Measurements from ENCODE around the gene ANKRD9. TPM values are rescaled to one million over a fixed set of nuclear protein-coding genes. Genes with fewer than 3 reads are reported as not detected.

The ANKRD9 gene
- polyA plus RNA-seq, 5 donors: 3.6 to 9.5 (median 3.8) TPM

DNA sequence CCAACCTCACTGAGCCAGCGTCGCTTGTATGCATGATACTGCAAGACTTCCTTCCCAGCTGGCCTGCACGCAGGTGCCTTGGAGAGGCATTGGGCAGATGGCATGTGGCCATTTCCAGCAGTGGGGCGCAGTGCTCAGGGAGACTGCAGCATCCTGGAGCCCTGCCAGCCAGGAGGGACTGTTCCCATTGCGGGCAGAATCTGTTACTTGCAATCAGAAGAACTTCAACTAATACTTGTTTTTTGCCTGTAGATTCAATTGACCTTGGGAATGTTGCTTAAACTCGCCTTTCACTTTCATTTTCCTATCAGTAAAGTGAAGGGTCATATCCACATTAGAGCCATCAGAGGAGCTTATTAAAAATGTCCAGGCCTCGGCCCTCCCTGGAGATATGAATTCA lies 29.8 kb downstream of the ANKRD9 start:
- no peak for DNase-seq

DNA sequence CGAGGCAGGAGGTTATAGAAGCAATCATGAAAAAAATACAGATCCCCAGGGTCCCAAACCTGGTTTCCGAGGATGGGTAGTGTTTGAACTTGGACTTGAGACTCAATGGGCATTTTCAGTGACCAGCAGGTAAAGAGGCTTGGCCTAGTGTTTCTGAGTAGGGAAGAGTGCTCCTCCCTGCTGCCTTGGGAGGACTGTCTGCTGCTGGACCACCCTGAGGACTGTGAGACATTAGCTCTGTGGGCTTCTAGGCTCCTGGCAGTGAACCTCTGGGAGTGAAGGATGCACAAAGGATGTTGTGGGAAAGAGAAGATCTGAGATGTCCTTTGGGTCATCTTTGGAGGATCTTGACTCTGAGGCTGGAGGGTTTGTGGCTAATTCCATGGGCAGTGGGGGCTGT lies 30.5 kb downstream of the ANKRD9 start:
- no peak for DNase-seq

DNA sequence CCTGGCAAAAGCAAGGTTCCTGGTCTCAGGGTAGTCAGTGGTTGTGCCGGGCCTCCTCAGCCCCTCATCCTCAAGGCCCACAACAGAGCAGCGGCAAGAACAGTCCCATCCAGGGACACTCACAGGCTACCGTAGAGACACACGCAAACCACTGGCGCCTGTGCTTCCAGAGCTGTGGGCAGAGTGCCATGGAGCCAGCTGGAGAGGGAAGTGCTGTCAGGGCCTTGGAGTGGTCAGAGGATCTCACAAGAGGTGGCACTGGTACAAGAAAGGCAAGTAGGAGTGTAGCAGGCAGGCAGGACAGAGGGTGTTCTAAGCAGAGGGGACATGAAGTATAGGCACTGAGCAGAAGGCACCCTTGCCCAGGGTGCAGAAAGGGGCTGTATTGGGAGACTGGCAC lies 34.6 kb downstream of the ANKRD9 start:
- DNase-seq: peak; percentile 75

DNA sequence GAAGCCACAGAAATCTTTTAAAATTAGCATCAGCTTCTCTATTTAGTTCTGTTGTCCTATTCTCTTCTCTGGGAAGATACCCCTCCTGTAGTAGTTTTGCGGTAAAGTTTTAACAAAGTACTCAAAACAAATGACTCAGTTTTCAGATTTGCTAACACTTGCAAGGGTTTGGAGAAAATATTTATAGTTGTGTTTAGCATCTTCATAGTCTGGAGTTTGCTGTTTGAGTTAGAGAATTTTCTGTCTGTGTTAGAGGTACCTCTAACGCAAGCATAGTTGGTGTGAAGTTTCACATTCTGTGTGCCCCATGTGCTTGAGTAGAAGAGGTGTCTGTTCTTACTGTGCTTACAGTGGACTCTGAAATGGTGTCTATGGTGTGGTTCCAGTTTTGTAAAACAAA lies 36.0 kb downstream of the ANKRD9 start:
- DNase-seq: no peak

DNA sequence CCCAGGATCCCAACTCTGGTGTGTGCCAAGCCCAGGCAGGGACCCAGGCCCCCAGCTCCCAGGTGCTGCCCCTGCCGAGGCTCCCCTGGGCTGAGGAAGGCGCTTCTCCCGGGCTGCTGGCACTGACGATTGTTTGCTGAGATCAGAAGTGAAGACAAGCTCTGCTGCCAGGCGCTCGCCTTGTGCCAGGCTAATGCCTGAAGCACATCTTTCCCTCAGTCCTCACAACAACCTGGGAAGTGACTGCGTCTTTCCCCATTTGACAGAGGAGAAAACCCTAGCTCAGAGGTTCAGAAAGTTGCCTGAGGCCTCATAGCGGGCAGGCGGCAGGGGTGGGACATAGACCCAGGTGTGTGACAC lies 36.8 kb downstream of the ANKRD9 start:
- DNase-seq: no peak

DNA sequence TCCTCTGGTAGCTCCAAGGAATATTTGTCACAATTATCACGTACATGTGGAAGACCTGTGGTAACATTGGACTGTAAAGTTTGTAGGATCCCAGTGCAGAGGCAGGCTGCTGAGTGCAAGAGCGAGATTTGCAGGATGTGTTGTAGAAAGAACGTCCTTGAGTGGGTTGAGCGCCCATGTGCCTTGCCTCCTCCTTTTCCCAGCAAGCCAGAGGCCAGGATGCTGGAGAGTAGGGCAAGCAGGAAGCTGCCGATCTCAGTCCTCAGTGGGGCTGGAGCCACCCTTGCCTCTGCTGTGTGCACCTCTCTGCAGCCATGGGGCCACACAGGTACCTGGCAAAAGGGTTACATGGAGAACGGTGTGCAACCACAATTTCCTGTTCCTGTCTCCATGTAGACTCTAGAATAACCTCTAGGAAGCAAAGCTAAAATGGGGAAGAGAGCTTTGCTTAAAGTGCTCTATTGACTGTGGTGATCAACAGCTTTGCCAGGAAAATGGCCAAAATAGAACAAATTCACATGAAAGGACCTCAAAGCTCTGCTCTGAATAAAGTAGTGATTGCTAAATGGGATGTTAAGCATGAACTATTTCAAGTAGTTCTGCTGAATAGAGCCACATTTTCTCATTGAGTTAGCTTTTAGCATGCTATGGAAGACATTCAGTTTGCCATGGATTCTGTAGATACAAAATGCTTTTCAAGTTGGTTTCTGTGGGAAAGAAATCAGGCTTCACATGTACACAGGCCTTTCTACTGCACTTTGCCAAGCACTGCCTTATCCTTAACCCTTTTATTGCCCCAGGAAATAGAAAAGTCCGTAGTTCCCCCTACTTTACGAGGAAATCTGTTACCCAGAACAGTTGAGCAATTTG lies 37.4 kb downstream of the ANKRD9 start:
- DNase-seq: no peak

DNA sequence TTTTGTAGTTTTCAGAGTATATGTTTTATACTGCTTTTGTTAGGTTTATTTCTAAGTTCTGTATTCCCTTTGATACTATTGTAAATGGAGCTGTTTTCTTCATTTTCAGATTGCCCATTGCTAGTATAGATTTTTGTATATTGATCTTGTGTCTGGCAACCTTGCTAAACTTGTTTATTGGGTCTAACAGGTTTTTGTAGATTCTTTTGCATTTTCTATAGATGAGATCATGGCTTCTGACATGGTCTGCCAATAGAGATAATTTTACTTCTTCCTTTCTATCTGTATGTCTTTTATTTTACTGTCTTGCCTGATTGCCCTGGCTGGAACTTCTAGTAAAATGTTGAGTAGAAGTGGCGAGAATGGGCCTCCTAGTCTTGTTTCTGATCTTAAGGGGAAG lies 40.3 kb downstream of the ANKRD9 start:
- no peak for DNase-seq

DNA sequence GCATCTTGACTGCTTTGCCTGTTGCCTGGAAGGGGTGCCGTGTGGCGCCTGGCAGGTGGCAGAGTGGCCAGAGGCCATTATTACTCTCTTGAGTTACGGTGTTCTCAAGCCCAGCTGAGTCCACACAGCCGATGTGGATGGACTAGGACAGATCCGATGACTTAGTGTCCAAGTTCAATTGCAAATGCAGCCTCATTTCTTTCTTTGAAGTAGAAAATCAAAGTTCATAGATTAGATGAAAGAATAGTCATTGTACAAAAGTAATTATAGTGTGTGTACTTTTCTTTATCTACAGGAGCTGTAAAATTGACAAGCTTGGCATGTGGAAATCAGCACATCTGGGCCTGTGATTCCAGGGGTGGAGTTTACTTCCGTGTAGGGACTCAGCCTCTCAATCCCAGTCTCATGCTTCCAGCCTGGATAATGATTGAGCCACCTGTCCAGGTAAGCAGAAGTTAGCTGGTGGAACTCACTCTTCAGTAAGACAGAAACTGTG lies 44.7 kb downstream of the ANKRD9 start:
- DNase-seq: no peak

DNA sequence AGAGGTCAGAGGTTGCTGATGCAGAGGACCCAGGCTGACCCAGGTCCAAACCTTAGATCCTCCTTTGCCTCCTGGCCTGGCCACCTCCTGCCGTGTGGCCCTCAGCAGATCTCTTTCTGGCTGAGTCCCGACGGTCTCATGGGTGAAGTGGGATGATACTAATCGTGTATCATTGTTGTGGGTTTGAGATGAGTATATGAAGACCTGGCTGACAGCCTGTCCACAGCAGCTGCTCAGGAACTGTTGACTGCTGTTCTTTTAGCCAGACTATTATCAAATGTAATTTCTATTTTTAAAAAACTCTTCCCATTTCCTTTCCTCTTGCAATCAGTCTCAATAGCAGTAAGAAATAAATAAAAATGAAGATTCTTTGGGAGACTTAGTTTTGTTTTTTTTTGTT lies 45.6 kb downstream of the ANKRD9 start:
- no peak for DNase-seq

DNA sequence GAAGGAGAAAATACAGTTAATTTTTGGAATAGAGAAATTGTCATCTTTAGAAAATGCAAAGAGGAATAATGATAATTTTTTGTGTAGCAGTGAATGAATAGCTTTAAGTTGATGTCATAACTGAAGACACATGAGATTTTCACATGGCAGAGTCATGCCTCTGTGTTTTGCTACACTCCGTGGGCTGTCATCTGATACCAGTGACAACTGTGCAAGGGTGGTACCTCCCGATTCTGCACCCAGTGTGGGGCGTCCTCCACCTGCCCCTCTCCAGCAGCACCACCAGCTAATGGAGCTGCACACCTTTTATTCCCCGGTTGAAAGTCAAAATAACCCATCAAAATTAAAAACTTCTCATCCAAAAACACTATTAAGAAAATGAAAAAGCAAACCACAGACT lies 47.2 kb downstream of the ANKRD9 start:
- no peak for DNase-seq

DNA sequence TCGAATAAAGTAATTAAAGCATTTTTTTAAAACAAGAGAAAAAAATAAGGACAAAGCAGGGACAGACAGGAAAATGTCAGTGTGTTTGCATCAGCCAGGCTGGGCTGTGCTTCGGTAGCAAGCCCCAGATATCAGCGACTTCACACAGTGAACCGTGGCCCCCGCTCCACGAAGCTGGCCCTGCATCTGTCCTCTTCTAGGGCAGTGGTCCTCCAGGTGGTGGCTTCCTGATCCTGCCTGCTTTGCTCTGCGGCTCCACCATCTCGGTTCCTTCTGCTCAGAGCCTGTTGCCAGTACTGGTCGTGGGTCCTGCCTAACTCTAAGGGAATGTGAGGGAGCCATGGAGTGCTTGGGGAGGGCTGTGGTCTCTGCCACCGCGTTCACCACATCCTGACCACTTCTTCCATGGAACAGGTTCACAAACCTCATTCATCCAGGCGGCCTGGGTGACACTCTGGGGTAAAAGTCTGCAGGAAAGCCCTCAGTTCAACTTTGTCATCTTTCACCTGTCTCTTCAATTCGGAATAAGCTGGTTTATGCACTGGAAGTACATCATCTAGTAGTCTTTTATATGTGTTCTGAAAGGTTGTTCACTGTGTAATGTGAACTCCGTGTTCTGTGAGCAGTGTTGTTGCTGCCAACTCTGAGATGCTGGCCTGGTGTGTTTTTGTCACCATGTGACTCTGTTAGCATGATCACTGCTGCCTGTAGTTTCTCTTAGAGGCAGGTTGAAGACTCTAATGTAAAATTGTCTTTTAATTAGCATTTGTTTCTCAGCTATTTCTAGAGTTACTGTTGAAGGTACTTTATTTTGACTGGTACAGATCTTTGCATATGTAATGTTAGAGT lies 47.9 kb downstream of the ANKRD9 start:
- DNase-seq: no peak

DNA sequence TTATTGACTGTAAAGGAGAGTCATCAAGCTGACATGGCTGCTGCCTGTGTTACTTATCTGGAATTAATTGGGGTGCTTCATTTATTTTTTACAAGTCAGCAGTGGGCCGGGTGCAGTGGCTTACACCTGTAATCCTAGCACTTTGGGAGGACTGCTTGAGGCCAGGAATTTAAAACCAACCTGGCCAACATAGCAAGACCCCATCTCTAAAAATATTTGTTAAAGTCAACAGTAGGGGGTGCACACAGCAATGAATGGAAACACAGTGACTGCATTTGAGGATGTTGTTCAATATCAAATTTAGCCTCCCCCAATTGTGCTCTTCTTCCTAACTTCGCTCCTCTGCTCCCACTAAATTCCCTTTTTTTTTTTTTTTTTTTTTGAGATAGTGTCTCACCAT lies 52.1 kb downstream of the ANKRD9 start:
- no peak for DNase-seq

DNA sequence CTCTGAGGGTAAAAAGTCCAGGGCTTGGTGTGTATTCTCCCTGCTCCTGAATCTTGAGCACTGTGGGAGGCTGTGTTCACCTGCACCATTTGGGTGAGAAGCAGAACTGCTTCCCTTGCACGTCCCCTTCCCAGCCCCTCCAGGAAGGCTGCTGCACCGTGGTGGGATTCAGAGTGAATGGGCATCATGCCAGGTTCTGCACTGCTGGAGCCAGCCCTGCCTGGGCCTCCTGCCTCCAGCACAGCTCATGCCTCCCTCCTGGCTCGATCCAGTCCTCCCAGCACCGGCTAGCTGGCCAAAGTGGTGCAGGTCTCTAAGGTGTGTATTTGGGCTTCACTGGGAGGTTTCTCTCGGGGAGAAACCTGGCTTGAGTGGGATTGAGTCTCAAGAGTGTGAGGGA lies 54.9 kb downstream of the ANKRD9 start:
- DNase-seq: no peak

DNA sequence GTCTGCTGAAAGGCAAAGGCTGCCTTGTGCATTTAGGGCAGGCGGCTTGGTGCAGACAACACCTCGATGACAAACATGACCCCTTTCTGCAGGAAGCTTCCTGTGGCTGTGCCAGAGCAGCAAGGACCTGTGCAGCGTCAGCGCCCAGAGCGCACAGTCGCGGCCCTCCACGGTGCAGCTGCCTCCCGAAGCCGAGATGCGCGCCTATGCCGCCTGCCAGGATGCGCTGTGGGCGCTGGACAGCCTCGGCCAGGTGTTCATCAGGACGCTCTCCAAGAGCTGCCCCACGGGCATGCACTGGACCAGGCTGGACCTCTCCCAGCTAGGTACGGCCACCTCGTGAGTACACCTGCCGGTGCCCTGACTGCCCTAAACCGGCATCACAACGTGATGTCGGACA lies 57.3 kb downstream of the ANKRD9 start:
- no peak for DNase-seq

Other genes with a start within 250 kb of the ANKRD9 start
- gene MOK, start 204.6 kb downstream of the ANKRD9 start, polyA plus RNA-seq (ENCODE audit: insufficient read depth in 1 of 5, insufficient read length in 5 of 5, low replicate concordance in 1 of 5): 10 to 100 TPM; 24.6 to 32.7 (median 29.9) TPM
- 10 to 100 TPM; 13.8 to 18.1 (median 15.9) TPM for gene ZNF839, start 190.0 kb downstream of the ANKRD9 start, polyA plus RNA-seq (ENCODE audit: insufficient read depth in 1 of 5, insufficient read length in 5 of 5, low replicate concordance in 1 of 5)
- gene CINP, start 146.9 kb downstream of the ANKRD9 start, polyA plus RNA-seq (ENCODE audit: insufficient read depth in 1 of 5, insufficient read length in 5 of 5, low replicate concordance in 1 of 5): 10 to 100 TPM; 36.2 to 45.1 (median 39.7) TPM
- gene TECPR2, start 146.8 kb downstream of the ANKRD9 start, polyA plus RNA-seq (ENCODE audit: insufficient read depth in 1 of 5, insufficient read length in 5 of 5, low replicate concordance in 1 of 5): 10 to 100 TPM; 13.8 to 15.6 (median 14.5) TPM
- 10 to 100 TPM; 48.8 to 75.7 (median 65.7) TPM for gene RCOR1, start 82.9 kb upstream of the ANKRD9 start, polyA plus RNA-seq (ENCODE audit: insufficient read depth in 1 of 5, insufficient read length in 5 of 5, low replicate concordance in 1 of 5)